HEK293 (cell line): ENCODE data around the gene IER2.

Experiments used
- BCL6B ChIP-seq: fragments of 450-650 bp; formaldehyde crosslinking; IDR thresholded peaks from 2 replicates; pipeline ENCODE4 v1.5.1; 2017; ENCODE audit warnings: missing biosample characterization, missing genetic modification characterization
- EGR2 ChIP-seq: fragments of 450-650 bp; formaldehyde crosslinking; IDR thresholded peaks from 2 replicates; pipeline ENCODE4 v1.5.1; 2016; ENCODE audit warnings: low read depth, missing biosample characterization, missing genetic modification characterization
- GFI1B ChIP-seq: fragments of 450-650 bp; formaldehyde crosslinking; IDR thresholded peaks from 2 replicates; pipeline ENCODE4 v1.5.1; 2016; ENCODE audit warnings: missing biosample characterization, missing genetic modification characterization
- GLI2 ChIP-seq: fragments of 450-650 bp; formaldehyde crosslinking; IDR thresholded peaks from 2 replicates; pipeline ENCODE4; 2017; ENCODE audit warnings: missing biosample characterization, missing genetic modification characterization, low read depth, borderline replicate concordance
- GLI4 ChIP-seq: fragments of 450-650 bp; formaldehyde crosslinking; IDR thresholded peaks from 2 replicates; pipeline ENCODE4 v1.5.1; 2016; ENCODE audit warnings: missing biosample characterization, missing genetic modification characterization
- GLIS1 ChIP-seq: fragments of 450-650 bp; formaldehyde crosslinking; IDR thresholded peaks from 2 replicates; pipeline ENCODE4 v1.5.1; 2016; ENCODE audit warnings: missing biosample characterization, missing genetic modification characterization
- HOXA7 ChIP-seq: sonication (generic); formaldehyde crosslinking; IDR thresholded peaks from 2 replicates; pipeline ENCODE4 v1.8.1; 2022; ENCODE audit warnings: missing genetic modification reagents, borderline replicate concordance
- HOXD13 ChIP-seq: sonication (generic); formaldehyde crosslinking; IDR thresholded peaks from 2 replicates; pipeline ENCODE4 v1.8.0; 2022; ENCODE audit warnings: missing genetic modification reagents, borderline replicate concordance
- IKZF3 ChIP-seq: fragments of 450-650 bp; IDR thresholded peaks from 2 replicates; pipeline ENCODE4 v1.5.0; 2018; ENCODE audit warnings: missing biosample characterization, mild to moderate bottlenecking, missing genetic modification characterization, moderate library complexity
- OVOL3 ChIP-seq: fragments of 450-650 bp; formaldehyde crosslinking; IDR thresholded peaks from 2 replicates; pipeline ENCODE4 v1.5.1; 2016; ENCODE audit warnings: missing biosample characterization, missing genetic modification characterization
- REST ChIP-seq: fragments of 450-650 bp; formaldehyde crosslinking; IDR thresholded peaks from 2 replicates; pipeline ENCODE4 v1.5.1; 2016; ENCODE audit warnings: missing biosample characterization, missing genetic modification characterization
- SCRT2 ChIP-seq: fragments of 450-650 bp; formaldehyde crosslinking; IDR thresholded peaks from 2 replicates; pipeline ENCODE4 v1.5.1; 2016; ENCODE audit warnings: missing biosample characterization, missing genetic modification characterization
- SP3 ChIP-seq: fragments of 450-650 bp; formaldehyde crosslinking; IDR thresholded peaks from 2 replicates; pipeline ENCODE4 v1.5.1; 2016; ENCODE audit warnings: missing biosample characterization, missing genetic modification characterization
- ZBTB1 ChIP-seq: fragments of 450-650 bp; formaldehyde crosslinking; IDR thresholded peaks from 2 replicates; pipeline ENCODE4 v1.5.1; 2016; ENCODE audit warnings: missing biosample characterization, missing genetic modification characterization
- ZBTB7A ChIP-seq: fragments of 450-650 bp; formaldehyde crosslinking; IDR thresholded peaks from 2 replicates; pipeline ENCODE4 v1.5.1; 2016; ENCODE audit warnings: low read depth, missing biosample characterization, missing genetic modification characterization
- ZNF140 ChIP-seq: fragments of 450-650 bp; formaldehyde crosslinking; IDR thresholded peaks from 2 replicates; pipeline ENCODE4 v1.5.1; 2016; ENCODE audit warnings: missing biosample characterization, missing genetic modification characterization
- ZNF174 ChIP-seq: fragments of 450-650 bp; formaldehyde crosslinking; IDR thresholded peaks from 2 replicates; pipeline ENCODE4 v1.5.0; 2017; ENCODE audit warnings: missing biosample characterization, mild to moderate bottlenecking, missing genetic modification characterization
- ZNF24 ChIP-seq: fragments of 450-650 bp; formaldehyde crosslinking; IDR thresholded peaks from 2 replicates; pipeline ENCODE4 v1.5.1; 2016; ENCODE audit warnings: missing biosample characterization, missing genetic modification characterization
- ZNF292 ChIP-seq: fragments of 450-650 bp; formaldehyde crosslinking; IDR thresholded peaks from 2 replicates; pipeline ENCODE4 v1.5.1; 2016; ENCODE audit warnings: low read depth, missing biosample characterization, missing genetic modification characterization, borderline replicate concordance
- ZNF426 ChIP-seq: fragments of 450-650 bp; formaldehyde crosslinking; IDR thresholded peaks from 2 replicates; pipeline ENCODE4 v1.5.1; 2017; ENCODE audit warnings: missing biosample characterization, missing genetic modification characterization, mild to moderate bottlenecking, inconsistent platforms, moderate library complexity
- ZNF510 ChIP-seq: fragments of 450-650 bp; formaldehyde crosslinking; IDR thresholded peaks from 2 replicates; pipeline ENCODE4 v1.5.1; 2018; ENCODE audit warnings: mild to moderate bottlenecking, missing genetic modification characterization, missing biosample characterization; ENCODE audit not compliant: insufficient replicate concordance
- ZNF521 ChIP-seq: fragments of 450-650 bp; formaldehyde crosslinking; IDR thresholded peaks from 2 replicates; pipeline ENCODE4 v1.5.1; 2017; ENCODE audit warnings: missing biosample characterization, mild to moderate bottlenecking, missing genetic modification characterization
- ZNF544 ChIP-seq: fragments of 450-650 bp; formaldehyde crosslinking; IDR thresholded peaks from 2 replicates; pipeline ENCODE4 v1.5.0; 2017; ENCODE audit warnings: missing biosample characterization, missing genetic modification characterization
- ZNF837 ChIP-seq: fragments of 450-650 bp; formaldehyde crosslinking; IDR thresholded peaks from 2 replicates; pipeline ENCODE4 v1.5.1; 2016; ENCODE audit warnings: missing biosample characterization, missing genetic modification characterization
- ZSCAN30 ChIP-seq: fragments of 450-650 bp; IDR thresholded peaks from 2 replicates; pipeline ENCODE4 v1.5.1; 2018; ENCODE audit warnings: missing biosample characterization, mild to moderate bottlenecking, missing genetic modification characterization, moderate library complexity
- ZSCAN4 ChIP-seq: fragments of 450-650 bp; formaldehyde crosslinking; IDR thresholded peaks from 2 replicates; pipeline ENCODE4 v1.5.1; 2017; ENCODE audit warnings: missing biosample characterization, missing genetic modification characterization
- TF ChIP-seq, protein P1 (sequence below): fragments of 450-650 bp; formaldehyde crosslinking; IDR thresholded peaks from 2 replicates; pipeline ENCODE4 v1.5.1; 2016; ENCODE audit warnings: missing biosample characterization, missing genetic modification characterization
- TF ChIP-seq, protein P2 (sequence below): fragments of 450-650 bp; IDR thresholded peaks from 2 replicates; pipeline ENCODE4 v1.5.1; 2018; ENCODE audit warnings: missing biosample characterization, missing genetic modification characterization
- TF ChIP-seq, protein P3 (sequence below): fragments of 450-650 bp; formaldehyde crosslinking; IDR thresholded peaks from 2 replicates; pipeline ENCODE4 v1.5.1; 2017; ENCODE audit warnings: missing biosample characterization, missing genetic modification characterization

Gene IER2

GRCh38 chr19:13116282-13117175 lies 33.7 kb upstream of the IER2 start, which contains the start of gene TRMT1 (continued):
- no peak; the same call in 1 of the 2 replicates for TF ChIP-seq REST (tag by site-specific recombination)
- TF ChIP-seq ZNF544 (tag by site-specific recombination), result no peak
- TF ChIP-seq, protein P1, sequence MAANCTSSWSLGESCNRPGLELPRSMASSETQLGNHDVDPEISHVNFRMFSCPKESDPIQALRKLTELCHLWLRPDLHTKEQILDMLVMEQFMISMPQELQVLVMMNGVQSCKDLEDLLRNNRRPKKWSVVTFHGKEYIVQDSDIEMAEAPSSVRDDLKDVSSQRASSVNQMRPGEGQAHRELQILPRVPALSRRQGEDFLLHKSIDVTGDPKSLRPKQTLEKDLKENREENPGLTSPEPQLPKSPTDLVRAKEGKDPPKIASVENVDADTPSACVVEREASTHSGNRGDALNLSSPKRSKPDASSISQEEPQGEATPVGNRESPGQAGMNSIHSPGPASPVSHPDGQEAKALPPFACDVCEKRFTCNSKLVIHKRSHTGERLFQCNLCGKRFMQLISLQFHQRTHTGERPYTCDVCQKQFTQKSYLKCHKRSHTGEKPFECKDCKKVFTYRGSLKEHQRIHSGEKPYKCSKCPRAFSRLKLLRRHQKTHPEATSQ (tag by site-specific recombination), result peak; percentile 90
- peak; percentile 88 for TF ChIP-seq GFI1B
- TF ChIP-seq OVOL3 (tag by site-specific recombination), result peak; percentile 53; the same call in 1 of the 2 replicates
- TF ChIP-seq BCL6B (tag by site-specific recombination), result no peak
- TF ChIP-seq ZNF510 (tag by site-specific recombination), result no peak
- no peak for TF ChIP-seq GLI4 (tag by site-specific recombination)
- TF ChIP-seq, protein P2, sequence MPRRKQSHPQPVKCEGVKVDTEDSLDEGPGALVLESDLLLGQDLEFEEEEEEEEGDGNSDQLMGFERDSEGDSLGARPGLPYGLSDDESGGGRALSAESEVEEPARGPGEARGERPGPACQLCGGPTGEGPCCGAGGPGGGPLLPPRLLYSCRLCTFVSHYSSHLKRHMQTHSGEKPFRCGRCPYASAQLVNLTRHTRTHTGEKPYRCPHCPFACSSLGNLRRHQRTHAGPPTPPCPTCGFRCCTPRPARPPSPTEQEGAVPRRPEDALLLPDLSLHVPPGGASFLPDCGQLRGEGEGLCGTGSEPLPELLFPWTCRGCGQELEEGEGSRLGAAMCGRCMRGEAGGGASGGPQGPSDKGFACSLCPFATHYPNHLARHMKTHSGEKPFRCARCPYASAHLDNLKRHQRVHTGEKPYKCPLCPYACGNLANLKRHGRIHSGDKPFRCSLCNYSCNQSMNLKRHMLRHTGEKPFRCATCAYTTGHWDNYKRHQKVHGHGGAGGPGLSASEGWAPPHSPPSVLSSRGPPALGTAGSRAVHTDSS, result peak; percentile 54; the same call in 1 of the 2 replicates
- TF ChIP-seq ZNF24 (tag by site-specific recombination), result peak; percentile 95
- peak; percentile 83 for TF ChIP-seq GLIS1
- TF ChIP-seq SCRT2 (tag by site-specific recombination), result no peak
- peak; percentile 87 for TF ChIP-seq SP3 (tag by site-specific recombination)
- TF ChIP-seq ZNF292, result no peak
- TF ChIP-seq ZNF140, result no peak
- TF ChIP-seq ZNF837 (tag by site-specific recombination), result no peak
- TF ChIP-seq IKZF3 (tag by site-specific recombination), result peak; percentile 57
- TF ChIP-seq ZBTB7A (tag by site-specific recombination), result no peak; the same call in 1 of the 2 replicates
- peak; percentile 52 for TF ChIP-seq ZSCAN4 (tag by site-specific recombination)
- TF ChIP-seq ZBTB1 (tag by site-specific recombination), result no peak
- peak; percentile 73; the same call in 1 of the 2 replicates for TF ChIP-seq ZSCAN30 (tag by site-specific recombination)
- no peak for TF ChIP-seq GLI2 (tag by site-specific recombination)
- TF ChIP-seq HOXD13 (CRISPR knock-in tag), result no peak
- TF ChIP-seq EGR2 (tag by site-specific recombination), result peak; percentile 89
- TF ChIP-seq ZNF426, result no peak
- TF ChIP-seq, protein P3, sequence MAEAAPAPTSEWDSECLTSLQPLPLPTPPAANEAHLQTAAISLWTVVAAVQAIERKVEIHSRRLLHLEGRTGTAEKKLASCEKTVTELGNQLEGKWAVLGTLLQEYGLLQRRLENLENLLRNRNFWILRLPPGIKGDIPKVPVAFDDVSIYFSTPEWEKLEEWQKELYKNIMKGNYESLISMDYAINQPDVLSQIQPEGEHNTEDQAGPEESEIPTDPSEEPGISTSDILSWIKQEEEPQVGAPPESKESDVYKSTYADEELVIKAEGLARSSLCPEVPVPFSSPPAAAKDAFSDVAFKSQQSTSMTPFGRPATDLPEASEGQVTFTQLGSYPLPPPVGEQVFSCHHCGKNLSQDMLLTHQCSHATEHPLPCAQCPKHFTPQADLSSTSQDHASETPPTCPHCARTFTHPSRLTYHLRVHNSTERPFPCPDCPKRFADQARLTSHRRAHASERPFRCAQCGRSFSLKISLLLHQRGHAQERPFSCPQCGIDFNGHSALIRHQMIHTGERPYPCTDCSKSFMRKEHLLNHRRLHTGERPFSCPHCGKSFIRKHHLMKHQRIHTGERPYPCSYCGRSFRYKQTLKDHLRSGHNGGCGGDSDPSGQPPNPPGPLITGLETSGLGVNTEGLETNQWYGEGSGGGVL (tag by site-specific recombination), result no peak
- TF ChIP-seq HOXA7 (CRISPR knock-in tag), result no peak
- no peak for TF ChIP-seq ZNF521 (tag by site-specific recombination)
- TF ChIP-seq ZNF174 (tag by site-specific recombination), result no peak
